NCI-H1694 treated with DMSO at 0.1 percent for 48 hours (cell line): ENCODE measurements around the gene BTBD16.
A peak's percentile ranks its signal among the peaks of the same experiment; 100 is the strongest.

ENCODE experiments used
- DNase-seq: peaks from one replicate; lab custom pipeline; 2025; lab: John Stamatoyannopoulos, UW

Gene BTBD16

DNA sequence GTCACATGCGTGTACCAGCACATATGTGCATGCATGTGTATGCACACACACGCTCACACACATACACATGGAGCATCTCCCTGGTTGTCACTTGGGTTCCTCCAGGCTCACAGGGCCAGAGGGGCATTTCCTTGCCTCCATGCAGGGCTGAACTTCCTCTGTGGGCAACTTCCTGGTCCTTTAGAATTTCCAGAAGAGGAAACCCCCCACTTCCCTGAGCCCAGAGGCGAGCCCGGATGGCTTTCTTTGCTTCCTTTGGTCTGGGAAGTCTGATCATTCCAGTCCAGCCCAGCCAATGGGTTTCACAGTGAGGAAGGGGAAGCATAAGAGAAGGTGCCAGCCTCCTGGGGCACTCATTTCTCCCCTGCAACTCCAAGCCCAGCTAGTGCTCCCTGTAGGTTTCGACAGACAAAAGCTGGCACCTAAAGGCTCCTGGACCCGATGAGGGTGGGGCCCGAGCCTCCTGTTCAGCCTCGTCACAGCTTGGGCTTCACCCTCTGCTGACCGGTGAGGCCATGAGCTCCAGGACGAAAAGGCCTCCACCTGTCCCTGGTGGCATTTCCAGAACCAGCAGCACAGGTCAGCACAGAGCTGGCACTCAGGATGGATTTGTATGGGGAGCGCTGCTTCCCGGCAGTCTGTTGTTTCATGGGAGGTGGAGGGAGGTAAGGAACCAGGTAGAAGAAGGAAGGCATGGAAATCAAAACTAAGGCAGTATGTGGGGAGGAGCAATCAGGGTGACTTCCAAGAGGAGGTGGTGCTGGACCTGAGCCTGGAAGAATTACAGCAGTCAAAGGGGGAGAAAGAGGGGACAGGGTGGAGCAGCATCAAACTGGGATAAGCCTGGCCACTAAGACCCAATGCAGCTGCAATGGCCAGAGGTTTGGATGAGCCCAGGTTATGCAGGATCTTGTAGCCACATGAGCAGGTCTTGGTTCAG lies 23.7 kb downstream of the BTBD16 start:
- DNase-seq, result no peak

DNA sequence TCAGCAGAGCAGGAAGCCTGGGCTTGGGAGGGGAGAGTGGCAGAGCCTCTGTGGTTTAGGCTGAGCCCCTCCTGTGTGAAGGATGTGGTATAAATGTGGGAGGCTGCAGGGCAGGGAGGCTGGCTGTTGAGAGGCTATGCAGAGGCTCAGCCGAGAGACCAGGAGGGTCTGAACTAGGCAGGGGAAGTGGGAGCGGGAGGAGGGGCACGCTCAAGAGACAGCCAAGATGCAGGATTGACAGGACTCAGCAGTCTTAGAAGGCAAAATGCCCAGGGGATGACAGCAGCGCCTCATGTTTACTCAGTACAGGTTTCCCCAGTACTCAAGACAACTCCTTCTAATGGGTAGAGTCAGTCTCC lies 24.3 kb downstream of the BTBD16 start:
- DNase-seq, result no peak

DNA sequence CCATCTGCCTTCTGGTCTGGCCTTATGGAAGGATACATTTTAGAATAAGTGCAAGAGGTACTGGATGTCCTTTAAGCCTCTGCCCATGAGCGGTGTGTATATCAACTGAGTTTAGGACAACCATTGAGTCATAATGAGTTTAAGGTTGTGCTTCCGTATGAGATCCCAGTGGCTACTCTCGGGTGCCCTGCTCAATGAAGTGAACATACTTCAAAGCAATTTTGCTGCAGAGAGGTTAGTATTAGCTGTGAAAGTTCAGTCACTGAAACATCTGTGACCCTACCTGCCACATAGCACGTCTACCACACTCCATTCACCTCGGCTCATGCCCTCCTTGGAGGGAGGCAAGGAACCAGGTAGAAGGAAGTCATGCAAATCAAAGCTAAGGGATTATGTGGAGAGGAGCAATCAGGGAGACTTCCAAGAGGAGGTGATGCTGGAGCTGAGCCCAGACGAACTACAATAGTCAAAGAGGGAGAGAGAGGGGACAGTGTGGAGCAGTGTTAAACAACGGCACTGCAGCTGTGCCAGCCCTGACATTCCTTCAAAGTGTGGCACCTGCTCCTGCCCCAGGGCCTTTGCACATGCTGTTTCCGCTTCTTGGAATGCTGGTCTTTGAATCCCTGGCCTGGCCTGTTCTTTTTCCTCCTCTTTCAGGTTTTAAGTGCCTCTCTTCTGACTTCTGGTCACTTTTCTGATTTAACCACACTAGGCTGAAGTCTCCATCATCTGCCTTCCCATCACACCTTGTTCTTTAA lies 25.4 kb downstream of the BTBD16 start:
- no peak for DNase-seq

DNA sequence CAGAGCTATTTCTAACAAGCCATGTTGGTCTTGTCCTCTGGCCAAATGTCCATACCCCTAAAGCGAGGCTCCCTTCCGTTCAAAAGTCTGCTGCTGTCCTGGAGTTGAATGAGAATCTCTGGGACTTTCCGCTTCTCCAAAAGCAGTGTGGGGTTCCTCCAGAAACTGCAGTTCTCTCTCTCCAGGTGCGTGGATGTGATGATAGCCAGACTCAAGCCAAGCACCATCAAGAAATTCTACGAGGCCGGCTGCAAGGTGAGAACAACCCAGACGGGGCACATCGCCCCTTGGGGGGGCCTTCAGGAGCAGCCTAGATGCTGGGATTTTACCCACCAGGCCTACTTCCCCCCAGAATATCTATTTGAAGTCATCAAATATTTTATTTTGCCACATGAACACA lies 26.5 kb downstream of the BTBD16 start:
- DNase-seq, result no peak

DNA sequence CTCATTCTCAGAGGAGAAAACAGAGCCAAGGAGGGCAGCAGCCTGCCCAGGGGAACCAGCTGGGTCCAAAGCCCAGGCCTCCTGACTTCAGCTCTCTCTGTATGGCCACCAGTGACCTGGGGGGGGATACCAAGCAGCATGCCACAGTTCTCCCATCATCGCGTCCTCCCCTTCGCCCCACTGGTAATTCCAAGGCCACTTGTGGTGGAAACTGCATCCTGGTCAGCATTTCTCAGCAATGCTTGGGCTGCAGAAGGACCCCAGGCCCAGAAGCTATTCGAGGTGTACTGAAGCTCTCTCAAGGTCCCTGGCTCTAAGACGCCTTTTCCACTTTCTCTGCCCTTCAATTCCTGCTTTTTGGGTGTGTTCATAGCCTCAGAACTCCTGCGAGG lies 27.1 kb downstream of the BTBD16 start:
- no peak for DNase-seq

DNA sequence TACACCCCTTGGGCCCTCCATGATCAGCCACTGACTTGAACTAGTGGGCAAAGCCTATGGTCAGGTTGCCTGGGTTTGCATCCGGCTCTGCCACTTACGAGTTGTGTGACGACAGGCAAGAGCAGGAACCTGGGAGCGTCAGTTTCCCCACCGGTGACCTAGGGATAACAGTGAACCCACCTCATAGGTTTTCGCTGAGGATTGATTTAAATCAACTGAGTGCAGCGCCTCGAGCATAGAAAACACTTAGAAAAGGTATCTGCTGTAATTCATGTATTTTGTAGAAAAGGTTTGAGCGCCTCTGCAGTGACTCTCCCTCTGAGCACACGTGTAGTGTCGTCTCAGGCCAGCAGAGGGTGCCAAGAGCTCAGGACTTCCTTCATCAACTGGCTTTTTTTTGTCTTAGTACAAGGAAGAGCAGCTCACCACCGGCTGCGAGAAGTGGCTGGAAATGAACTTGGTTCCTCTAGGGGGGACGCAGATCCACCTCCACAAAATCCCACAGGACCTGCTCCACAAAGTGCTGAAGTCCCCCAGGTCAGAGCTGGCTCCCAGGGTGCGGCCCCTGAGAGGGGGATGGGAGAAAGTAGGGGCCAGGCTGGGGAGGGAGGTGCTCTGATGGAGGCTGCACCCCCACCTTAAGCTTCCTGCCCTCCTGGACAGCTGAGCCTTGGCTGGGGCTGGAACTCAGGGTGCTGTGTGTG lies 27.7 kb downstream of the BTBD16 start:
- DNase-seq, result peak; percentile 32

DNA sequence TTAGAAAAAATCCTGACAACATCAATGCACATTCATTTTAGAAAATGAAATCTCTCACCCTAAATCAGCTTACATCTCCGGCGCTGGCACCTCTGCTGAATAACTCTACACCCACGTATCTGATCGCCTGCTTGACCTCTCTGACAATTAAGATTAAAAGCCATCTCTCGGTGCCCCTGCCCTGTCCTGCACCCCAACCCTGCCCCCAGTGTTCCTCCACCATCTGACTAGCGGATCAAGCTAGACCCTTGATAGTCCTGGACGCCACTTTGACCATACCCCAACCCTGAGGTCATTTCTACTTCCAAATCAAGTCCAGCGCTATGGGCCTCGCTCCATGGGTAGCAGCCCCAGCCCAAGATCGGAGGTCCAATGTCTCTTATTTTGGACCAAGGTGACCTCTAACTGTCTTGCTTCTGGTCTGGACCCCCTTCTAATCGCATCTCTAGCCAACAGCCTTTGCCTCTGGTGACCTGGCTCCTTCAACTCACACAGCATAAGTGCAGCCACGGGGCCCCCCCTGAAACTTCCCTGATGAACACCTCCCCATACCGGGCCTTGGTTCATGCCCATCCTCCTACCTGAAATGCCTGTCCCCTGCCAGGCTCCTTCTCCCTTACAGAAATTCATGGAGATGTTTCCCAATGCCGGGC lies 28.5 kb downstream of the BTBD16 start:
- no peak for DNase-seq

DNA sequence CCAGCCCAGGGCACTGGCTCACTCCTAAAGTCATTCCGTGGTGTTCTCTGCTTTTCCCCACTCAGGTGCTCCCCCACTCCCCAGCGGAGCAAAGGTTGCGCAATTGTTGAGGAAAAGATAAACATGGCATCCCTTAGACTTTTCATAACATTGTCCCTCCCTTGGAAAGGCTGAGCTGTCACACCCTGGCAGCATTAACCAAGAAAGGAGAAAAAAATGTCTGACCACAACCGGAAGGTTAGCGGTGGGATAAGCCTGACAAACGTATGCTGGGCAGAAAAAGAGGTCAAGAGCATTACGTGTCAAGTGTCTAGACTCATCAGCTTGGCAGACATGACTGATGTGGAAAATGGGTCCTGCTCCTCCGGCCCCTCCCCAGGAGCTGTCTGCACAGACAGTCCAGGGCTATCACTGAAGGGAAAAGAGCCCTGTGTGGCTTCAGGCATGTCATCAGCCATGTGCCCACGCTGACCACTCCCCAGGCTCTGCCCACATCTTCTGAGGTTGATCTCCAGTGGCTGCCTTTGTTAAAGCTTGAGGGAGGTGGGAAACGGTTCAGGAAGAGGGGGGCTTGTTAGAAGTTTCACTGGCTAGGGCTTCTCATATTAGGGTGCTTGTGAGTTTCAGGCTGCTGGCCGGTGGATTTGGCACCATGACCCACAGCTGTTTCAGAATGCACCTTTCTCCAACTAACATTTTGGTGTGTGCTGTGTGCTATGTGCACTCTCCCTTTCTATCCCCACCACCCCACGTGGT lies 30.1 kb downstream of the BTBD16 start:
- DNase-seq, result no peak

DNA sequence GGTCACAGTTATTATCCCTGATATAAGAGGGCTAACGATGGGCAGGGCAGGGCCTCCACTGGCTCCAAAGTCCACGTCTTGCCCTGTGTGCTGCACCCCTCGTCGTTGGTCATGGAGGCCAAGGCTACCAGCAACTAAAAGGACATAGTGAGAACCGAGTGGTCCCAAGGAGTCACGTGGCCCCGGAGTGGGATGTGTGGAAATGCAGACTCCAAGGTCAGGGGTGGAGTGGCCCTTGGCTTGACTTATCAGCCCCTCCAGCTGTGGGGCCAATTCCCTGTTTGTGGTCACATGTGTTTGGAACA lies 30.7 kb downstream of the BTBD16 start:
- no peak for DNase-seq

DNA sequence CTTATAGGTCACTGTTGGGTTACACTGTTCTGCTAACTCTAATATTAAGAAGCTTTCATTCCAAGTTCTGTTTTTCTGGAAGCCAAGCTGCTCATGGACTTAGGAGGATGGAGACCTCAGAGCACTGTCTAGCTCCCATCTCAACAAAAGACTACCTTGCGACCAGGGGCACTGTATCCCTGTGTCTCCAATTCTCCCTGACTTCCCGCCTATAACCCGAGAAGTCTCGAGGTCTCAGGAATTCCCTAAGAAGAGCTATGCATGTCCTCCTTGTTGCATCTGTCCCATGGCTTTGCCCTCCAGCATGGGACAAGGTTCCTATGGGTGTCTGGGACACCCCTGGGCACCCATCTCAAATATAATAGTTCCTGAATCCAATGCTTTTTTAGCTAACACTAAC lies 31.2 kb downstream of the BTBD16 start:
- no peak for DNase-seq

DNA sequence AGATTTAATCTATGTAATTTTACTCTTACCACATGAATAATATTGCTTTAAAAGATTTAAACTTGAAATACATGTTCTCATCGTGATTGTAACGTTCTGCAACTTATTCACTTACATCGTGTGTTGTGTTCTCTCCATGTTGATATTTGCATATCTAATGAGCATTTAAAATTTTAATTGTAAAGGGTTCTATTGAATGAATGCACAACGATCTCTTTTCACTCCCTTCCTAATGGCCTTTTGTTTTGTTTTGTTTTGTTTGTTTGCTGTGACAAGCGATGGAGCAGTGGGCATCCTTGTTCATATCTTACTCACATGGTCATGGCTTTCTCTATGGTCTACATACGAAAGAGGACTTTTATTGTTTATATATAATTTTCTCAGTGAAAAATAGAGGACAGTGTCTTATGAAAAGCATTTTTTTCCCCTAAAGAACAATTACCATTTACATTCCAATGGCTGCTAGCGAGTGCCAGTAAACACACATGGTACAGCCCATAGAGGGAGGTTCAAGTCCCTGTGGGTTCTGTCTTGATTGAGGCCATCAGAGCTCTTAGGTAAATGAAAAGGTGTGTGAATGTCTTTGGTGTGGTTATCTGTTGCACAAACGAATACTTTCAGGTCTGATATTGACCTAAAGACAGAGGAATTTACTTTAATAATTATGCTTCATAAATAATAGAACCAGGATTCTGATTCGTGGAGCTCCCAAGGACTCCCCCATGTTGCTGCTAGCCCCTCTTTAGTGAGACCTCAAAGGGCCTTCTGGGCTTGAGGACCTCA lies 32.4 kb downstream of the BTBD16 start:
- no peak for DNase-seq

DNA sequence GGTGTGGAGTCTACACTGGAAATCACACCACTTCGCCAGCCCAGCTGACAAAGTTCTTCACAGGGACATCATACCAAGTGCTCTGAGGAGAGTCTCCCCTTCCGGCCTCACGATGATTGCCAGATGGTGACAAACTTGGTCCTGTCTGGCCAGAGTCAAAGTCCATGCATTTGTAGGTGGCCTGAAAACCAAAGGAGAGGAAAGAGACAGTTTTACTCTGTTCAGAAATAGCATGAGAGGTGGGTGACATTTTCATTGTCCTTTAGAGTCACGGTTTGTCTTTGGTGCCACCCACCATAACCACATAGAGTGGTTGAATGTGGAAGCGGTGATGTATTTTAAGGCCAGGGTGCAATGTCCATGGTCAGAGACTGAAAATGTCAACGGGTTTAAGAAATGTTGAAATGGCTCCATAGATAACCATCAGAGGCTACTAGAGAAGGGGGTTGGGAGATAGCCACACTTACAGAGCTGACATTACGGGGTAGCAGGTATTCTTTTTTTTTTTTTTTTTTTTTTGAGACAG lies 33.0 kb downstream of the BTBD16 start:
- no peak for DNase-seq

DNA sequence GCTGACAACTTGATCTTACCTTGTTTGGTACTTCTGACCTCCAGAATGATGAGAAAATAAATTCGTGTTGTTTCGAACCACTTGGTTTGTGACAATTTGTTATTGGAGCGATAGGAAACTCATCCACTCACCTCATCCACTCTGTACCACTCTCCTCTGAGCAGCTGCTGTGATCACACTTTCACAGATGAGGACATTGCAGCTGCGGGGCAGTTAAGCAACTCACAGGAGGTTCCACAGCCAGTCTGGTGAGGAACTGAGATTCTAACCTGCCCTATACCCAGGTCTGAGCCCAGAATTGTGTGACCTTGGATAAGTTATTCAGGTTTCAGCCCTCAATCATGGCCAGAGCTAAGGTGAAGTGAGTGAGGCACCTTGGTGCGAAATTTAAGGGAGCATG lies 35.2 kb downstream of the BTBD16 start:
- DNase-seq, result no peak

DNA sequence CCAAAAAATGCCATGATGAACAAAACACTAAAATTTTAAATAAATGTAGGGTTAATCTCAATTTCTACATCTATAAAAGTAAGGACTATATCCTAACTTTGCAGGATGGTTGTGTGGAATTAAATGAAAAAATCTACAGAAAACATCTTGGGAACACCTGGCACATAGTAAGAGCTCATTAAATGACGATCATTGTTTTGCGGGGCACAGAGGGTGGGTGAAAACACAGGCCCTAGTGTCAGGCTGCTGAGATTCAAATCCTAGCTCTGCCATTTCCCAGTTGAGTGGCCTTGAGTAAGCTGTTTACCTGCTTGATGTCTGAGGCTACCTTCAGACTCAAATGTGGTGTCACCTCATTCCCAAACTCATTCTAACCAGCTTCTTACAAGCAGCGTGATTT lies 35.6 kb downstream of the BTBD16 start:
- DNase-seq, result no peak

DNA sequence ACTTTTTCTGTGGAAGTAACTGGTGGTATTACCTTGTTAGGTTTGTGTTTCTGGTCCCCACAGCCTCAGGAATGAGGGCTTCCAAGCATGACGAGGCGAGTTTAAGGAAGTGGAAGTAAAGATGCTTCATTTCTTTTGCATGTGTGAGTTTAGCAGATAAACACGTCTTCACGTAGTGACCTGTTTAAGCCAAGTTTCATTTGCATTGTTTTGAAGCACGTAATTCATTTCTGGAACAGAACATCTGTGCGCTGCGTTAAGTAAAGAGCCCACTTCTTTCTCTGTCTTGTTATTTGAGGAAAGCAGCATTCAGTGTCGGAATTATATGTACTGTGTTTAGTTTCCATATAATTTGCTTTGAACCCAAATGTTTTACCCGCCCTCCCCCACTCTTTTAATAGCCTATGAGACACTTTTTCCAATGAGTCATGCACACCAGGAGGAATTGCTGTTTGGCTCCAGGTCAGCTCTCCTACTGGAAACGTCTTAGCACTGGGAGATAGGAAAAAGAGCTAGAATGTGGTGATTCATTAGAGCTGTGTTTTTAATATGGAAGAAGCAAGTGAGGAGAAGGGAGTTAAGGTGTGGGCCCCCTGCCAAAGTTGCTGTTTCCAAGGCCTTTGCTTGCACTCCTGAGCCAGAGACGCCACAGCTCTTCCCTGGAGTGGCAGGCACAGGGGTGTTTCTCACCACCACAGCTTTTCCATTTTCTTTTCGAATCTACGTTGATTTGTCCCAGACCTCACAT lies 36.7 kb downstream of the BTBD16 start:
- DNase-seq, result no peak

DNA sequence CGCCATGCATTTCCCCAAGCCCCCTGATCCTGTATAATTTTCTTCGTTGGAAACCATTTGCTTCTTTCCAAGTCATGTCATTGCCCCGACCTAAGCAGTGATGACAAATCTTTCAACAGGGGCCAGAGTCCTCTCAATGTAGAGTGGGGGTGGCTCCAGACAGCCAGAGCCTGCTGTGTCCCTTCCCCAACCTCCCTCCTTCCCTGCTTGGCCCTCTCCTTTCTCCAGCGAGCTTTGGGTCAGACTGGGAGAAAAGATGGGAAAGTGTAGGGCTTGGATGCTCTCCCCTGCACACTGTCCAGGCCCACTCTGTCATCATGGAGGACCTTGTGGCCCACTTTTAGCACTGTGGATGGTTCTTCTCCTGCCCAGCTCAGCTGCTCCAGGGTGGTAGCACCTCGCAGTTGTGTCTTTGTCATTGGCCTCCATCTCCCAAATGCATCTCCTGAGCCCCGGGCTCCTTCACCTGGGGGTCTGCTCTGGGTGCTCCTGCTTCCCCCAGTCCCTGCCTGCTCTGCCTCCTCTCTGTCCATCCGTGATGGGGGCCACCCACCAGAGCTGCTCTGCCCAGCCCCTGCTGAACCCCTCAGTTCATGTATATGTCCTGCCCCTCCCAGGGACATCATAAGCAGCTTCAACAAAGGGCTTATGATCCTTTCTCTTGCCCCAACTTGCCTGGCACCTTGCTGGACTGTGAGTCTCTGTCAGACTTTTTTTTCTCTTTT lies 37.5 kb downstream of the BTBD16 start:
- no peak for DNase-seq

DNA sequence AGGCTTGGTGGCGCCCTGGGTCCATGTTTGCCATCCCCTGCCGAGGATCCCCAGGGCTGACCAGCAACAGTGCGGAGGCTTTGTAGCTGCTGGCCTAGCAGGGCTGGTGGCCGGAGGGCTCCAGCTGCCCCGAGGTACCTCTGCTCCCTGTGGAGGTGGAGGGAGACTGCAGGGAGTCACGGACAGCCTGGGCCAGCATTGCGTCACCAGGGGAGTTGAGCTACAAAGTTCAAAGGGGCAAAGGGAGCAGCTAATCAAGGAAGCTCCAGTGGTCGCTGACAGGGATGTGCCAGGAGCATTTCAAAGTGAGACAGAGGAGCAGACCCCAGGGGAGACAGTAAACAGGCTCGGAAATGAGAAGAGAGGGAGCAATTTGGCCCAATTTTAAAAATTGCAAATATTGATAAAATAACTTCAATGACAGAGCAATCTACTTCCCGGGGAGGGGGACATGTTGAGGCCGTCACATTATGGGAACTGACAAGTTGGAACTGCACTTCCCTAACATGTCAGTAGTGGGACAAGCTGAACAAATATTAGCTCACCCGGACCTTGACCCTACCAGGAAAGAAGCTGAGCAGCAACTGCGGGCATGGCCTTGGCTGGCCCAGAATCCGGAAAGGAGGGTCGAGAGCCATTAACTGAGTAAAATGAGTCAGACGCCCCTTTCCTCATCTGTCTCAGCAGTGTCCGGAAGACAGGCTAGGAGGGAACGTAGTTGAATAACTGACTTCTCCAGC lies 39.4 kb downstream of the BTBD16 start:
- DNase-seq, result no peak

DNA sequence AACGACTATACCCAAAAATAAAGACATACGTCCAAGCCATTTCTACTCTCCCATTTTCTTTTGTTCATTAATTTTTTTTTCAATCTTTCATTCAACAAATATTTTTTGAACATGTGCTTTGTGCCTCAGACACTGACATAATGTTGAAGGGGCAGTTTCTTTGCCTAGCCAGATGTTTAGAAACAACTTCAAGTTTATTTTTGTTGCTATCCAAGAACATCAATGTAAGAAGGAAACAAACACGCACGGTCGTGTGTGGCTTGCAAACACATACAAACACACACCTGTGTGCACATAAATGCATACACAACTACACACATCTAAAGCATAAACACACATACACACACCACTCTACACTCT lies 39.9 kb downstream of the BTBD16 start:
- no peak for DNase-seq

DNA sequence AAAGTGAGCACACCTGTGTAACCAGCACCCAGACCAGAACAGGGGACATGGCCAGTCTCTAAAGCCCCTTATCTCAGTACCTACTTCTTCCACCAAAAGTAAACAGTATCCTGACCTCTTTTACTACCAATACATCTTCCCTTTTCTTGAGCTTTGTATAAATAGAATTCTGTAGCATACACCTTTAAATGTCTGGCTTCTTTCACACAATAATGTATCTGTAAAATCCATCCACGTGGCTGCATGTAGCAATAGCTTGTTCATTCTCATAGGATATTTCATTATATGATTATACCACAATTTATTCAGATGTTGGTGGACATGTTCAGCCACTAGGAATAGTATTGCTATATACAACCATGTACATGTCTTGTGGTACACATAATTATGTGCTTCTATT lies 40.6 kb downstream of the BTBD16 start:
- no peak for DNase-seq
